ENCODE measurements around the gene ITPK1. TPM values are rescaled to one million over a fixed set of nuclear protein-coding genes. Genes with fewer than 3 reads are reported as not detected.

Gene ITPK1
- total RNA-seq, 1 experiment from 2014 or later = 38.5 TPM

DNA sequence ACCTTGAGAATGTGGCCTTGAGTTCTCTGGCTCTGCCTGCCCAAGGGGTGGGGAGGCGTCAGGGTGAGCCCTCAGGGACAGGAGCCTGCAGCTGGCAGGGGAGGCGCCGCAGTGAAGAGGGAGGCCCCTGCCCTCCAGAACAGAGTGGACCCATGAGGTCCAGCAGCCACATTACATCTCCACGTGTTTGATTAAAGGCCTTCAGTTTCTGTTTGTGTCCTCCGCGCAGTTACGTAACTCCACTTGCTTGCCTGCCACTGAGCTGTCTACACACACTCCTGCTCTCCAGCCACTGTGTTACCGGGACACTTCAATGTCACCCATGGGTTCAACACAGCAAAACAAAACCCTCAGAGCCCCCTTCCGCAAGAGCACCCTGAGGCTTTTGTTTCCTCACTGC lies 122.4 kb downstream of the ITPK1 start:
- intact Hi-C loops (cut with micrococcal nuclease; ENCODE audit: unreplicated experiment) = no loop called here
- POLR2A ChIA-PET (ENCODE audit: low non-redundant PET) = no interaction called here
- no peak for TF ChIP-seq EZH2 (IDR thresholded peaks at IDR 0.05; ENCODE audit: borderline replicate concordance, low read depth, low read length, poor library complexity, severe bottlenecking)
- TF ChIP-seq, protein P1, sequence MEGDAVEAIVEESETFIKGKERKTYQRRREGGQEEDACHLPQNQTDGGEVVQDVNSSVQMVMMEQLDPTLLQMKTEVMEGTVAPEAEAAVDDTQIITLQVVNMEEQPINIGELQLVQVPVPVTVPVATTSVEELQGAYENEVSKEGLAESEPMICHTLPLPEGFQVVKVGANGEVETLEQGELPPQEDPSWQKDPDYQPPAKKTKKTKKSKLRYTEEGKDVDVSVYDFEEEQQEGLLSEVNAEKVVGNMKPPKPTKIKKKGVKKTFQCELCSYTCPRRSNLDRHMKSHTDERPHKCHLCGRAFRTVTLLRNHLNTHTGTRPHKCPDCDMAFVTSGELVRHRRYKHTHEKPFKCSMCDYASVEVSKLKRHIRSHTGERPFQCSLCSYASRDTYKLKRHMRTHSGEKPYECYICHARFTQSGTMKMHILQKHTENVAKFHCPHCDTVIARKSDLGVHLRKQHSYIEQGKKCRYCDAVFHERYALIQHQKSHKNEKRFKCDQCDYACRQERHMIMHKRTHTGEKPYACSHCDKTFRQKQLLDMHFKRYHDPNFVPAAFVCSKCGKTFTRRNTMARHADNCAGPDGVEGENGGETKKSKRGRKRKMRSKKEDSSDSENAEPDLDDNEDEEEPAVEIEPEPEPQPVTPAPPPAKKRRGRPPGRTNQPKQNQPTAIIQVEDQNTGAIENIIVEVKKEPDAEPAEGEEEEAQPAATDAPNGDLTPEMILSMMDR (conservative IDR thresholded peaks at IDR 0.05; ENCODE audit: low read depth, low read length) = no peak
- Histone ChIP-seq H3K27ac (ENCODE audit: low read depth, low read length, poor library complexity, severe bottlenecking) (no peak overlapping the region), H3K36me3 (ENCODE audit: insufficient read depth, low read length, poor library complexity, severe bottlenecking) (no peaks in the 10 kb centered on the region), H3K9me3 (ENCODE audit: low read depth, low read length, poor library complexity, severe bottlenecking) (no peaks in the 10 kb centered on the region), H3K27me3 (replicated peaks; ENCODE audit: insufficient read depth, low read depth, low read length, poor library complexity) (no peaks in the 10 kb centered on the region), H3K4me3 (ENCODE audit: low read depth, low read length, poor library complexity, severe bottlenecking) (no peak overlapping the region), H3K4me1 (ENCODE audit: insufficient read depth, low read length, poor library complexity, severe bottlenecking) (peaks cover 10% of the 10 kb centered on the region)
- no peak for DNase-seq (ENCODE audit: low spot score)
- CTCF ChIA-PET = no interaction called here
- no TSS peak for BruUV-seq (replicated peaks)

DNA sequence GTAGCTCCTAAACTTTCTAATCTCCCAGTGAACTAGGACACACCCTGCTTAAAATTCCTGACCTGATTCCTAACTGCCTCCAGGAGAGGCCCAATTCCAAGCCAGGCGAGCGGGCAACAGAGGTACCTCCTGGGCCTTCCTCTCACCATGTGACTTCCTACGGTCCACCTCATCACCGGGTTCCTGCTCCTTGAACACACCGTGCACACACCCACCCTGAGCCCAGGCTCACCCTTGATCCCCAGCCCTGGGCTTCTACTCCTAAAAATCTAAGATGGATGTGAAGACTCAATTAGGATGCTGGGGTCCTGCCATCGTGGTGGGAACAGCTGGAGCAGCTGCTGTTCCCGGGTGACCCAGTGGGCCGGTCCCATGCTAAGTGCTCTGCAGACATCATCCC lies 124.2 kb downstream of the ITPK1 start:
- Histone ChIP-seq H3K9me3 (ENCODE audit: low read depth, low read length, poor library complexity, severe bottlenecking) (no peaks in the 10 kb centered on the region), H3K4me3 (ENCODE audit: low read depth, low read length, poor library complexity, severe bottlenecking) (no peak overlapping the region), H3K4me1 (ENCODE audit: insufficient read depth, low read length, poor library complexity, severe bottlenecking) (peaks cover 10% of the 10 kb centered on the region), H3K36me3 (ENCODE audit: insufficient read depth, low read length, poor library complexity, severe bottlenecking) (no peaks in the 10 kb centered on the region), H3K27me3 (replicated peaks; ENCODE audit: insufficient read depth, low read depth, low read length, poor library complexity) (no peaks in the 10 kb centered on the region), H3K27ac (ENCODE audit: low read depth, low read length, poor library complexity, severe bottlenecking) (no peak overlapping the region)
- intact Hi-C loops (cut with micrococcal nuclease; ENCODE audit: unreplicated experiment) = no loop called here
- POLR2A ChIA-PET (ENCODE audit: low non-redundant PET) = no interaction called here
- CTCF ChIA-PET = no interaction called here
- BruUV-seq (replicated peaks) = no TSS peak
- TF ChIP-seq EZH2 (IDR thresholded peaks at IDR 0.05; ENCODE audit: borderline replicate concordance, low read depth, low read length, poor library complexity, severe bottlenecking) = no peak
- TF ChIP-seq, protein P1 (conservative IDR thresholded peaks at IDR 0.05; ENCODE audit: low read depth, low read length) = no peak
- DNase-seq (ENCODE audit: low spot score) = no peak

DNA sequence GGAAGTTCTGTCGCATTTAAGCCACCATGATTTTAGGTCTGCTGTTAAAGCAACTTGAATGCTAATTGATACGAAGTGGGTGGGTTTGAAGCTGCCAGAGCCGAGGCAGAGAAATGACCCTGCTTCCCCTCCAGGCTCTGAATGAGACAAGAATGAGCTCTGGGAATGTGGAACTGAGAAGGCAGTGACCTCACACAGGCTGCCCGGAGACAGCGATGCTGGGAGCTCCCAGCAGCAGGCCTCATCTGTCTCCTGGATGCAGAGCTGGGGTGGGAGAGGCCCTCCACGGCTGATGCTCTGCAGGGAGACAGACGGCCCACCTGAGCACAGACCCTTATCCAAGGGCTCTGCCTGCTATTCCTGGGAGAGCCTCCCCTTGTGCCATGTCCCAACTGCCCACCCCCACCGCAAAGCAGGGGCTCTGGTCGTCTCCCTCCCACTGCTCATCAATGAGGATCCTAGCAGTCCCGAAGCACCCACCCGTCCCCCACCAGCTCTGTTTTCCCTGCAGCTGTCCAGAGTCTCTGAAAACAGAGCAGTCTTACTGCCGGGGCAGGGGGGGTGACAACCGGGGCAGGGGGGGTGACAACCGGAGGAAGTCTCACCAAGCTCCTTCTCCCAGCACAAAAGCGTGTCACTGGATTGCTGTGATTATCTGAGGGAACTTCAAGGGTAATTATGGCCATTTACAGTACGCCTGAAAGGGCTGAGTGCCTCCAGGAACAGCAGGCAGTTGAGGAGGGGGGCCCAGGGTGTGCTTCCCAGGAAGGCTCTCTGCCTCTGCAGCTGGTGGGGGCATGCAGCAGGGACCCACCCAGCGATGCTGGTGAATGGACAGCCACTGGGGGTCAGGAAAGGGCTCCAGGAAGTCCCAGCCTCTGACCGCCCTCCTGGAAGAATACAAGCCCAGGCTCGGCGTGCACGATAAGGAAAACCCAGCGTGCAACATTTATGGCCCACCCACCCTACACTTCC lies 125.0 kb downstream of the ITPK1 start:
- no TSS peak for BruUV-seq (replicated peaks)
- H3K4me1 ChIP-seq (ENCODE audit: insufficient read depth, low read length, poor library complexity, severe bottlenecking) = peaks cover 10% of the 10 kb centered on the region
- ChIA-PET CTCF (no interaction called here), POLR2A (ENCODE audit: low non-redundant PET) (no interaction called here)
- H3K27ac ChIP-seq (ENCODE audit: low read depth, low read length, poor library complexity, severe bottlenecking) = no peak overlapping the region
- TF ChIP-seq, protein P1 (conservative IDR thresholded peaks at IDR 0.05; ENCODE audit: low read depth, low read length) = no peak
- no peak for TF ChIP-seq EZH2 (IDR thresholded peaks at IDR 0.05; ENCODE audit: borderline replicate concordance, low read depth, low read length, poor library complexity, severe bottlenecking)
- H3K9me3 ChIP-seq (ENCODE audit: low read depth, low read length, poor library complexity, severe bottlenecking) = no peaks in the 10 kb centered on the region
- H3K27me3 ChIP-seq (replicated peaks; ENCODE audit: insufficient read depth, low read depth, low read length, poor library complexity) = no peaks in the 10 kb centered on the region
- H3K4me3 ChIP-seq (ENCODE audit: low read depth, low read length, poor library complexity, severe bottlenecking) = no peak overlapping the region
- no peak for DNase-seq (ENCODE audit: low spot score)
- intact Hi-C loops (cut with micrococcal nuclease; ENCODE audit: unreplicated experiment) = no loop called here
- H3K36me3 ChIP-seq (ENCODE audit: insufficient read depth, low read length, poor library complexity, severe bottlenecking) = no peaks in the 10 kb centered on the region

Data from A673 (cell line).